SK-MEL-5 (cell line): Measurements from ENCODE around the gene KRT73. TPM values are rescaled to one million over a fixed set of nuclear protein-coding genes. Genes with fewer than 3 reads are reported as not detected.

Experiments used
- DNase-seq: peaks from one replicate; pipeline ENCODE4 v3.0.0-alpha.2; 2016; ENCODE audit warnings: low read depth, low spot score
- in situ Hi-C: cut with HindIII; loops from 2 replicates; pipeline ENCODE4 v1.10.0; 2016; ENCODE audit warnings: low sequenced_read_pairs, high pct_unique_total_duplicates, low pct_unique_long_range_greater_than_20kb
- polyA plus RNA-seq, 2 experiments: library from polyadenylated mRNA; depleted of rRNA; stranded (reverse); fragments of >200 nt; gene quantifications; 2 replicates each; pipeline ENCODE4 v1.2.3, GENCODE V29; 2015
- total RNA-seq: library from RNA; depleted of rRNA; stranded (reverse); fragments of >200 nt; shearing (Covaris generic); gene quantifications from 2 replicates; pipeline ENCODE4 v1.2.3, GENCODE V29; 2014; rRNA removed

The KRT73 gene
- total RNA-seq, result not detected in 2 replicates
- not detected in 2 replicates for polyA plus RNA-seq (2015; cell fraction: cytosol; rRNA removed)
- polyA plus RNA-seq (2015; cell fraction: nucleus; rRNA removed), result not detected in 2 replicates

- no peak for DNase-seq
- in situ Hi-C loops, result no loop called here
Measured at GRCh38 chr12:52618216-52618615, at the start of gene KRT73. KRT73 (minus strand) TSS chr12:52618559; CDS start chr12:52618524, 35 bp downstream.

- no peak for DNase-seq
- in situ Hi-C loops, result no loop called here
Measured at GRCh38 chr12:52667931-52668330, 49.6 kb upstream of the KRT73 start.

GRCh38 chr12:52667509-52667908 is 49.1 kb upstream of the KRT73 start:
- in situ Hi-C loops, result no loop called here
- DNase-seq, result peak; percentile 28

GRCh38 chr12:52666471-52666870 is 48.1 kb upstream of the KRT73 start:
- in situ Hi-C loops, result no loop called here
- DNase-seq, result no peak

GRCh38 chr12:52663420-52663819 is 45.1 kb upstream of the KRT73 start:
- in situ Hi-C loops, result no loop called here
- no peak for DNase-seq

GRCh38 chr12:52662918-52663229 is 44.5 kb upstream of the KRT73 start:
- in situ Hi-C loops, result no loop called here
- no peak for DNase-seq

- in situ Hi-C loops, result no loop called here
- no peak for DNase-seq
Measured at GRCh38 chr12:52662093-52662917, 43.9 kb upstream of the KRT73 start.

- DNase-seq, result no peak
- in situ Hi-C loops, result no loop called here
Measured at GRCh38 chr12:52661668-52662067, 43.3 kb upstream of the KRT73 start.

GRCh38 chr12:52660934-52661499 is 42.7 kb upstream of the KRT73 start:
- in situ Hi-C loops, result no loop called here
- DNase-seq, result no peak

GRCh38 chr12:52659951-52660350 is 41.6 kb upstream of the KRT73 start:
- in situ Hi-C loops, result no loop called here
- DNase-seq, result no peak

- no peak for DNase-seq
- in situ Hi-C loops, result no loop called here
Measured at GRCh38 chr12:52659395-52659794, 41.0 kb upstream of the KRT73 start.

- DNase-seq, result no peak
- in situ Hi-C loops, result no loop called here
Measured at GRCh38 chr12:52658196-52658595, 39.8 kb upstream of the KRT73 start.

- in situ Hi-C loops, result no loop called here
- no peak for DNase-seq
Measured at GRCh38 chr12:52657250-52657902, 39.0 kb upstream of the KRT73 start.

- DNase-seq, result no peak
- in situ Hi-C loops, result no loop called here
Measured at GRCh38 chr12:52656616-52657015, 38.3 kb upstream of the KRT73 start.

GRCh38 chr12:52655720-52656124 is 37.4 kb upstream of the KRT73 start:
- in situ Hi-C loops, result no loop called here
- DNase-seq, result no peak

GRCh38 chr12:52655251-52655650 is 36.9 kb upstream of the KRT73 start:
- no peak for DNase-seq
- in situ Hi-C loops, result no loop called here

- in situ Hi-C loops, result no loop called here
Measured at GRCh38 chr12:52651726-52652261, 33.4 kb upstream of the KRT73 start, which contains the start of gene KRT2. KRT2 (minus strand) TSS chr12:52652211; CDS start chr12:52652142, 69 bp downstream.

GRCh38 chr12:52650520-52651081 is 32.2 kb upstream of the KRT73 start:
- DNase-seq, result no peak
- in situ Hi-C loops, result no loop called here

More at GRCh38 chr12:52651726-52652261, 33.4 kb upstream of the KRT73 start, which contains the start of gene KRT2:
- DNase-seq, result no peak
